Caco-2 (cell line): ENCODE data around the gene CDCP1. TPM values are rescaled to one million over a fixed set of nuclear protein-coding genes. Genes with fewer than 3 reads are reported as not detected.

Source experiments
- BruUV-seq: library from RNA; stranded (reverse); fragments of 400-500 nt; replicated peaks from 2 replicates; lab custom pipeline; 2021; lab: Mats Ljungman, UMichigan
- CTCF ChIA-PET: fragments of 300-600 bp; sonication (Branson Sonifier 250); formaldehyde crosslinking; loops from one replicate; lab custom pipeline; 2022; ENCODE audit warnings: antibody characterized with exemption; lab: Charles Lee
- POLR2A ChIA-PET: fragments of 300-600 bp; sonication (Branson Sonifier 250); formaldehyde crosslinking; loops from one replicate; lab custom pipeline; 2022; ENCODE audit warnings: antibody characterized with exemption; lab: Charles Lee
- DNase-seq, 2 experiments: peaks; one replicate each; pipeline versions ENCODE4 v3.0.0 to v3.0.0-alpha.2; 2020 to 2022
- H3K27me3 ChIP-seq: replicated peaks from 2 replicates; pipeline ENCODE4 v1.6.0; 2011; ENCODE audit warnings: low read length; ENCODE audit not compliant: control insufficient read depth, insufficient read depth
- H3K36me3 ChIP-seq: 2 replicates; pipeline ENCODE4 v1.5.1; 2011; ENCODE audit warnings: low read length; ENCODE audit not compliant: control insufficient read depth, insufficient read depth
- H3K4me1 ChIP-seq: fragments of 250-450 bp; sonication (Bioruptor Pico); 2 replicates; pipeline ENCODE4 v1.5.1; 2020; ENCODE audit warnings: mild to moderate bottlenecking
- H3K4me3 ChIP-seq: 2 replicates; pipeline ENCODE4 v1.5.1; 2011; ENCODE audit warnings: low read depth, mild to moderate bottlenecking, control low read depth, low read length
- H3K9me3 ChIP-seq: fragments of 250-450 bp; sonication (Bioruptor Pico); 2 replicates; pipeline ENCODE4 v1.5.1; 2020; ENCODE audit warnings: mild to moderate bottlenecking, moderate library complexity
- H3K27ac Mint-ChIP-seq: one replicate; pipeline ENCODE4 v1.8.0; 2022; ENCODE audit warnings: mixed read lengths; ENCODE audit not compliant: unreplicated experiment
- H3K27me3 Mint-ChIP-seq: one replicate; pipeline ENCODE4 v1.8.0; 2022; ENCODE audit warnings: mixed read lengths; ENCODE audit not compliant: insufficient read depth, unreplicated experiment
- H3K36me3 Mint-ChIP-seq: one replicate; pipeline ENCODE4 v1.8.0; 2022; ENCODE audit warnings: mild to moderate bottlenecking, mixed read lengths; ENCODE audit not compliant: insufficient read depth, unreplicated experiment
- H3K4me1 Mint-ChIP-seq: one replicate; pipeline ENCODE4 v1.8.0; 2022; ENCODE audit warnings: low read depth, mixed read lengths; ENCODE audit not compliant: unreplicated experiment
- H3K4me3 Mint-ChIP-seq: one replicate; pipeline ENCODE4 v1.8.0; 2022; ENCODE audit warnings: mild to moderate bottlenecking, moderate library complexity, mixed read lengths; ENCODE audit not compliant: unreplicated experiment
- H3K9me3 Mint-ChIP-seq: one replicate; pipeline ENCODE4 v1.8.0; 2022; ENCODE audit warnings: mixed read lengths; ENCODE audit not compliant: unreplicated experiment
- CTCF ChIP-seq, 2 experiments: fragments of 200-600 bp in 1 of 2; IDR thresholded peaks; 1 replicate in 1 of 2; 2 replicates in 1 of 2; pipeline versions ENCODE4 v1.5.1 to v1.8.0; 2011 to 2022; ENCODE audit warnings: antibody characterized with exemption in 1 of 2, control low read depth in 1 of 2, inconsistent platforms in 1 of 2, low read depth in 1 of 2, low read length in 1 of 2, mild to moderate bottlenecking in 1 of 2, moderate library complexity in 1 of 2; ENCODE audit not compliant: insufficient read depth in 1 of 2, severe bottlenecking in 1 of 2, unreplicated experiment in 1 of 2
- intact Hi-C: fragments of 100-400 bp; cut with micrococcal nuclease; formaldehyde crosslinking; loops from one replicate; pipeline ENCODE4 v1.10.0; 2022; ENCODE audit not compliant: unreplicated experiment
- total RNA-seq: library from RNA; stranded (reverse); gene quantifications from 2 replicates; pipeline ENCODE4 v1.2.3, GENCODE V29; 2022

CDCP1 gene
- total RNA-seq, 1 experiment from 2014 or later: 22.5 TPM

- Histone ChIP-seq H3K36me3 (no peaks in the 10 kb centered on the region), H3K4me1 (peaks cover 24% of the 10 kb centered on the region), H3K27me3 (no peaks in the 10 kb centered on the region), H3K4me3 (no peak overlapping the region), H3K9me3 (no peaks in the 10 kb centered on the region)
- intact Hi-C loops: no loop called here
- H3K4me1 Mint-ChIP-seq: peaks cover 26% of the 10 kb centered on the region
- POLR2A ChIA-PET: no interaction called here
- no peak for DNase-seq
- no peak overlapping the region for H3K27ac Mint-ChIP-seq
- no peak overlapping the region for H3K4me3 Mint-ChIP-seq
- BruUV-seq: no TSS peak
- no peak for TF ChIP-seq CTCF (IDR thresholded peaks at IDR 0.05; ENCODE audit: insufficient read depth in 1 of 2, low read depth in 1 of 2, low read length in 1 of 2, severe bottlenecking in 1 of 2, unreplicated experiment in 1 of 2)
- CTCF ChIA-PET: no interaction called here
- H3K36me3 Mint-ChIP-seq: no peaks in the 10 kb centered on the region
- H3K9me3 Mint-ChIP-seq: no peaks in the 10 kb centered on the region
- no peaks in the 10 kb centered on the region for H3K27me3 Mint-ChIP-seq
Observed at GRCh38 chr3:45187694-45188141, 41.5 kb upstream of the CDCP1 start.

GRCh38 chr3:45186871-45187270 lies 40.7 kb upstream of the CDCP1 start:
- Mint-ChIP-seq H3K4me3 (no peak overlapping the region), H3K27ac (peak overlapping the region; percentile 26), H3K4me1 (peaks cover 22% of the 10 kb centered on the region), H3K27me3 (no peaks in the 10 kb centered on the region), H3K36me3 (no peaks in the 10 kb centered on the region), H3K9me3 (no peaks in the 10 kb centered on the region)
- intact Hi-C loops: no loop called here
- Histone ChIP-seq H3K27me3 (no peaks in the 10 kb centered on the region), H3K9me3 (no peaks in the 10 kb centered on the region), H3K36me3 (no peaks in the 10 kb centered on the region), H3K4me3 (no peak overlapping the region), H3K4me1 (peaks cover 16% of the 10 kb centered on the region)
- ChIA-PET CTCF (no interaction called here), POLR2A (no interaction called here)
- TF ChIP-seq CTCF (IDR thresholded peaks at IDR 0.05; ENCODE audit: insufficient read depth in 1 of 2, low read depth in 1 of 2, low read length in 1 of 2, severe bottlenecking in 1 of 2, unreplicated experiment in 1 of 2): no peak
- DNase-seq: no peak
- no TSS peak for BruUV-seq

- CTCF ChIA-PET: interaction anchor here (0.7 kb wide), 1 partner anchor 145 kb away, joined by 3 read pairs; no protein-coding TSS in a partner anchor
- H3K27ac Mint-ChIP-seq: no peak overlapping the region
- no peaks in the 10 kb centered on the region for H3K27me3 ChIP-seq
- BruUV-seq: no TSS peak
- no peaks in the 10 kb centered on the region for H3K36me3 Mint-ChIP-seq
- H3K4me3 Mint-ChIP-seq: no peak overlapping the region
- no peaks in the 10 kb centered on the region for H3K27me3 Mint-ChIP-seq
- no peak for DNase-seq
- H3K4me1 ChIP-seq: peaks cover 12% of the 10 kb centered on the region
- peaks cover 16% of the 10 kb centered on the region for H3K4me1 Mint-ChIP-seq
- no peak for TF ChIP-seq CTCF (IDR thresholded peaks at IDR 0.05; ENCODE audit: insufficient read depth in 1 of 2, low read depth in 1 of 2, low read length in 1 of 2, severe bottlenecking in 1 of 2, unreplicated experiment in 1 of 2)
- H3K9me3 Mint-ChIP-seq: no peaks in the 10 kb centered on the region
- no peaks in the 10 kb centered on the region for H3K9me3 ChIP-seq
- H3K4me3 ChIP-seq: no peak overlapping the region
- intact Hi-C loops: no loop called here
- POLR2A ChIA-PET: no interaction called here
- no peaks in the 10 kb centered on the region for H3K36me3 ChIP-seq
Observed at GRCh38 chr3:45185461-45185860, 39.3 kb upstream of the CDCP1 start.
